Stimulated activated CD4-positive, alpha-beta T cell treated with anti-CD3 and anti-CD28 coated beads, Interleukin-2, amount 100 ng/mL, for 24 hours (primary cell): ENCODE results near the gene B4GALT5.
"Not testable (repeated sequence)": the region's sequence is repeated elsewhere in the genome, so short reads cannot be mapped to it uniquely, and the experiment has no call there.

Source experiments
- DNase-seq, 2 donors: peaks; one replicate each; pipeline ENCODE4 v3.0.0-alpha.2; 2020

The B4GALT5 gene

DNA sequence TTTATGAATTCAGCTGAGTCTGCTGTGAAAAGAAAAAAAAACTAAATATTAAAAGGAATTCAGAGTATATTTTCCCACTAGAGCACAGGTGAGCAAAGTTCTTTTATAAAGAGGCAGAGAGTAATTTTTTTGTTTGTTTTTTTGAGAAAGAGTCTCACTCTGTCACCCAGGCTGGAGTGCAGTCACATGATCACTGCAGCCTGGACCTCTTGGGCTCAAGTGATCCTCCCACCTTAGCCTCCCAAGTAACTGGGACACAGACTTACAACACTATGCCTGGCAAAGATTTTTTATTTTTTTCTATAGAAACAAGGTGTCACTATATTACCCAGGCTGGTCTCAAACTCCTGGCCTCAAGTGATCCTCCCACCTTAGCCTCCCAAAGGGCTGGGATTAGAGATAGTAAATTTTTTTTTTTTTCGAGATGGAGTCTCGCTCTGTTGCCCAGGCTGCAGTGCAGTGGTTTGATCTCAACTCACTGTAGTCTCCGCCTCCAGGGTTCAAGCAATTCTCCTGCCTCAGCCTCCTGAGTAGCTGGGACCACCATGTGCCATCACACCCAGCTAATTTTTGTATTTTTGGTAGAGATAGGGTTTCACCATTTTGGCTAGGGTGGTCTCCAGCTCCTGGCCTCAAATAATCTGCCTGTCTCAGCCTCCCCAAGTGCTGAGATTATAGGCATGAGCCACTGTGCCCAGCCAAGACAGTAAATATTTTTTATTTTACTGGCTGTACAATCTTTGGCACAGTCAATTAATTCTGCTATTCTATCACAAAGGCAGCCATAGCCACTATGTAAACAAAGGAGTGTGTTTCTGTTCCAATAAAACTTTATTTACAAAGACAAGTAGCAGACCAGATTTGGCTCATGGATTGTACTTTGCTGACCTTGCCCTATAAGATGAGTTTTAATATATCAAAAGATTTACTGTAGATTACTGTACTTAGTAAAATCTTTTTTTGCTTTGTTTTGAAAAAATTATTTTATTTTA lies 14.5 kb upstream of the B4GALT5 start:
- no peak for DNase-seq

DNA sequence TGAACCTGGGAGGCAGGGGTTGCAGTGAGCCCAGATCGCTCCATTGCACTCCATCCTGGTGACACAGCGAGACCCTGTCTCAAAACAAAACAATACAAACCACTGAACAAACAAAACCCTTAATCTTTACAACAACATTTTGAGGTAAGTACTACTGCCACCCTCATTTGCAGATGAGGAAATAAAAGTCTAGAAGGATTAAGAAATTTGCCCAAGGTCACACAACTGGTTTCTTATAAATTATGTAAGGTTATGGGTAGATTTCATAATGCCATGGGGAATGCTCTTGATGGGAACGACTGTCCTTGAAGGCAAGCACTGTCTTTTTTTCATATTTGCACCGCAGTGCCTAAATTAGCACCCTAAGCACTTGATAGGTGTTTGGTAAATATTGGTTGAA lies 13.8 kb upstream of the B4GALT5 start:
- DNase-seq = no peak

DNA sequence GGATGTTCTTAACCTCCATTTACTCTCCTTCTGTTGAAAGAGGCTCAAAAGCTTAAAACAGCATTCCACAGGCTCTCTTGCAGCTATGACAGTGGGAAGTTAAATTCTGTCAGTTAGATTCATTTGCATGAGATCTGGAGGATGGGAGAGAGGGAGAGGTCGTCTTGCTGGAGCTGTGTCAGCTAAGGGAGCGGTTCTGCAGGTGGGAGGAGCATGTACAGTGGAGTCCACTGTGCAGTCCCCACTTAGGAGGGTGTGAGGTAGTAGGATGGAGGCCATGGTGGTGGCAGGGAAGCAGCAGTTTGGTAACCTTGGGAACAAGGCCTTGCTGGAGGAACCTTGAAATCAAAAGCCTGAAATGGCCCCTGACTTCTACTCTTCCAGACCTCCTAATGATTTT lies 12.0 kb upstream of the B4GALT5 start:
- no peak for DNase-seq

DNA sequence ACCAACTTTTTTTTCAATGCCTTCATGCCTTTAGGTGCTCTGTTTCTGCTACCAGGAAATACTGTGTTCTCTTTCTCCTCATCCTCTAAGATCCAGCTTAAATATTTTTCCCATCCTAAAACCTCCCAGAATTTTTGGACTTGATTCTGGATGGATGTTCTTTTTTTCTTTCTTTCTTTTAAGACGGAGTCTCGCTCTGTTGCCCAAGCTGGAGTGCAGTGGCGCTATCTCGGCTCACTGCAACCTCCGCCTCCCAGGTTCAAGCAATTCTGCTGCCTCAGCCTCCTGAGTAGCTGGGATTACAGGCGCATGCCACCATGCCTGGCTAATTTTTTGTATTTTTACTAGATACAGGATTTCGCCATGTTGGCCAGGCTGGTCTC lies 11.5 kb upstream of the B4GALT5 start:
- DNase-seq = not testable (repeated sequence)

DNA sequence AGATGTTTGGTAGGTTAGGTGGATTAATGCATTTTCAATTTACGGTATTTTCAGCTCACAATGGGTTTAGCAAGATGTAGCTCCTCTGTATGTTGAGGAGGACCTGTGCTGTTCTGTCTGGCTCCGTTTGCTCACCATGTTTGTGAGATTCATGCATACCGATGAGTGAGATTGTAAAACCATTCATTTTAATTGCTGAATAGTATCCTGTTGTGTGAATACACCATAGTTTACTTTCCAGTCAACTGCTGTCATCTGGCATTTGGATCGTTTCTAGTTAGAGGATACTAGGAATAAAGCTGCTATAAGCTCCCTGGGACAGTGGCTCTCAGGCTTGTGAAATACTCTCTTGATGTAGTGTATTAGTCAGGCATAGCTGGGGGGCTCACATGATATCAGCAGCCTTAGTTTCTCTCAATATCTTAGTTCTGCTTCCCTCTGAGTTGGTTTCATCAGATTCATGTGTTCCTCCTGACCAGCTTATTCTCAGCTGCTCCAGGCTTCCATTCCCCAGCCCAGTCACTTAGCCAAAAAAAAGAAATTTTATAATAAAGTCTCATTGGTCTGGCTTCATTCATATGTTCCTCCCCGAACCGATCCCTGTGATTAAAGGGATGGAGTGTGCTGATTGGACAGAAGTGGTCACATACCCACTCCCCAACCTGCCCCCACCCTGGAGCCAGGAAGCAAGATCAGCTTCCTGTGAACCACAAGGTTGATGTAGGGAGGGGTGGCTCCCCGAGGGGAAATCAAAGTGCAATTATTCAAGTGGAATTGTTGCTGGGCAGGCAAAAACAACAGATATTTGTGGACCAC lies 10.9 kb upstream of the B4GALT5 start:
- no peak for DNase-seq

DNA sequence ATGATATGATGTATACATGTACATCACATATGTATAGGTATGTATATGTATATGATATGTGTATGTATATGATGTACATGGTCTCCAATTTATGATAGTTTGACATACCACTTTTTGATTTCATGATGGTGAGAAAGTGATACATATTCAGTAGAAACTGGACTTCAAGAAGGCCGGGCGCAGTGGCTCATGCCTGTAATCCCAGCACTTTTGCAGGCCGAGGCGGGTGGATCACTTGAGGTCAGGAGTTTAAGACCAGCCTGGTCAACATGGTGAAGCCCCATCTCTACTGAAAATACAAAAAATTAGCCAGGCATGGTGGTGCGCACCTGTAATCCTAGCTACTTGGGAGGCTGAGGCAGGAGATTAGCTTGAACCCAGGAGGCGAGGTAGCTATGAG lies 10.1 kb upstream of the B4GALT5 start:
- DNase-seq = not testable (repeated sequence)

DNA sequence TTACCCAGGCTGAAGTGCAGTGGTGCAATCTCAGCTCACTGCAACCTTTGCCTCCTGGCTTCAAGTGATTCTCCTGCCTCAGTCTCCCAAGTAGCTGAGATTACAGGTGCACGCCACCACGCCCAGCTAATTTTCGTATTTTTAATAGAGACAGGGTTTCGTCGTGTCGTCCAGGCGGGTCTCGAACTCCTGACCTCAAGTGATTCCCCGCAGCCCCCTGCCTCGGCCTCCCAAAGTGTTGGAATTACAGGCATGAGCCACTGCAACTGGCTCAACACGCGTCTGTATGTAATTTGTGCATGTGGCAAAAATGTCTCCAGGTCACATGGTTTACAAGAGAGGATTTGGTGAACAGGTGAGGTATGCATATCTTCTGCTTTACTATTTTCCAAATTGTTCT lies 7.6 kb upstream of the B4GALT5 start:
- not testable (repeated sequence) for DNase-seq

DNA sequence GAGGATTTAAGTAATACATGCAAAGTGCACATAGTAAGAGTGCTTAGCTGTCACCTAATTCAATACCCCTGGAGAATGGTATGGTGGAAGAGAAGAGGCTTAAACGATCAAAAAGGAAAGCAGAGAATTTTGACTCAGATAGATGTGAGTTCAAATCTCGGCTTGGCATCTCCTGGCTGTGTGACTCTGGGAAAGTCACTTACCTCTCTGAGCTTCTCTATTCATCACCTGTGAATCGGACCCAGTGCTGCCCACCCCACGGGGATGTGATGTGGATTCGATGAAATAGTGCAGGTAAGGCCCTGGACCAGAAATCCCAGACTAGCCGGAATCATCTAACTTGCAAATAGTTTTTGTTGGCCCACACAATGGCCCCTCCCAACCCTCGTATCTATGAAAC lies 1.8 kb upstream of the B4GALT5 start:
- DNase-seq = no peak

DNA sequence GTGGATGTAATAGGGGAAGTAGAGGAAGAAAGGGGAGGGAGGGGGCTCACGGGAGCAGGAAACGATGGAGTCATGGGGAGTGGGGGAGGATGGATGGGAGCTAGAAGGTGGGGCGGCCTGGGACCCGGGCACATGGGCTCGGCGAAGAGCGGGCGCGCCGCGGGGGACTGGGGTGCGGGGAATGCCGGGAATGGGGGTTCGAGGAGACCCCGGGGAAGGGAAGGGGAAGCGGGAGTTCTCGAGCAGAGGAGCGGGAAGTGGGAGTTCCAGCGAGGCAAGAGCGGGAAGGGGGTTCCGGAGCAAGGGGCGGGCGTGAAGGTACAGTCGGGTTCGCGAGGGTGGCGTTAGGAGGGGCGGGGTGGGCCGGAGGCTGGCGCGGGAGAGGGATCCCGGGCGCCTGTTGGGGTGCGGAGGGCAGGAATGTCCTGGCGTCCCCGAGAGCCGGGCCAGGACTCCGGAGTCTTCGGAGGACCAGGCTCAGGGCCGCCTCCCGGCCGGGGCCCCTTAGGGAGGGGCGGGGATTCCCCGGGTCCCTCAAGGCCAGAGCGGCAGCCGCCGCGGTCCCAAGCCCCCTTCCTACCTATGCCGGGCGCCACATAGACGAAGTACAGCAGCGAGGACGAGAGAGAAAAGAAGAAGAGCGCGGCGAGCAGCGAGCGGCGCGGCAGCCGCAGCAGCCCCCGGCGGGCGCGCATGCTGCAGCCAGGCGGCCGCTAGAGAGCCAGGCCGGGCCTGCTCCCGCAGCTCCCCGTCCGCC lies 504 bp downstream of the B4GALT5 start:
- peak; percentile 43 to 46 for DNase-seq

DNA sequence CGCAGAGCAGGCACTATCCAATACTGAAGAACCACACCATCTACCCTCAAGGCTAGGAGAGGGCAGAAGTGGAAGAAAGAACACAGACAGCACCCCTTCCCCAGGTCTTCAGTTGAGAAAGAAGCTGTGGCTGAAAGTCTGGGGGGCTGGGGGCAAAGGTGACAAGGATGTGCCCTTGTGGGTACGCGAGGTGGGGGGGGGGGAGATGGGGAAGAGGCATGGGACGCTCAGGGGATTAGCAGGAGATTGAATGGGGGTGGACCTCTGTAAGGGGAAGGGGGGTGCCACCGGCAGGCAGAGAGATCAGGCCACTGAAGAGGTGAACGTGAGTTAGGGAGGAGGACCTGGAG lies 1.1 kb downstream of the B4GALT5 start:
- no peak for DNase-seq

DNA sequence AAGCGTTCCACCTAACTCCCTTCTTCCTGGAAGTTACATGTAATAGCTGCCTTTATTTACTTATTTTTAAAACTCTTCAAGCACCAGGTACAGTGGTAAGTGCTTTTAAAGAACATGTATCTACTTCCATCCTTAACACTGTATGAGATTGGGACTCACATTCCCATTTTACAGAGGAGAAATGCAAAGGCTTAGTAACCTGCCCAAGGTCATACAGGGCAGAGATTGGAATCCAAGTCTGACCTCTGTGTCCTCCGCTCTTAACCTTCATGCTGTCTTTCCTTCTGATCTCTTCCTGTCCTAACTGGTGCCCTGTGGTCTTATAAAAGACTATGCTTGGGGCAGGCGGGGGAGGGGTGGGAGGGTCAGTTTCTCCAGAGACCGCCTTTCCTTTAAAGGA lies 1.6 kb downstream of the B4GALT5 start:
- DNase-seq = no peak

DNA sequence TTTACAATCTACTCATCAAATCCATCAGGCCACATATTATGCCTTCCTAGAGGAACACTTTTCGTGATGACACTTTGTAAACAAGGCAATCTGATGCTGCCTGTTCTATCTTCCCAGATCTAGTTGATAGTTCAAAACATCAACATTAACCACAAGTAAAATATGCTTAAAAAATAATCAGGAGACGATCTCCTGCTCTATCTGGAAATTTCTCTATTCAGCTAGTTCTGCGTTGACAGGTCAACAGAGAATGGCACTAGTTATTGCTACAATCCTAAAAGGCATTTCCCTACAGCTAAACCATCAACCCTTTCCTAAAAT lies 2.1 kb downstream of the B4GALT5 start:
- no peak for DNase-seq

DNA sequence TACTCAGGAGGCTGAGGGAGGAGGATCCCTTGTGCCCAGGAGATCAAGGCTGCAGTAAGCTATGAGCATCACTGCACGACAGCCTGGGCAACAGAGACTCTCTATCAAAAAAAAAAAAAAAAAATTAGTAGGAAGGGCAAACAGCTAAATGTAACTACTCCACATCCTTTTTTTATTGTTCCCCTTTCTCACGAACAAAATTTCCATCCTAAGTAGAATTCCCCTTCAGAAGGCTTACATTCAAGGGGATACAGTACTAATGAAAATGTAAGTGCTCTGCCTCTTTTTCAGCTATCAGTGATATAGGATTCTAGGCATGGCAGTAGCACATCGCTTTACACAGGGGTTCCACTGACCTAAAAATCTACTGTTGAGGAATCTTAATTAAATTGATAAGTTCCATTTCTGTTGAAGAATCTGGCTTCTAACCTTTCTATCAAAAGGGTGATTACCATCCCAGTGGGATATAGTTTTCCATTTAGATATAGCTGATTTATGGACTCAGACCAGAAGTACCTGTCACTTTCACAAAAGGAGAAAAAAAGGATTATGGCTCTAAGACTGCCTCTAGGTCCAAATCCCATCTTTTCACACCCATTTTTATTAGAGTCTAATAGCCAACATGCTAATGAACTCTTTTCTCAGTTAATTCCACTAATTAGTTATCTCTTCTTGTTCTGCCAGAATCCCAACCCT lies 2.6 kb downstream of the B4GALT5 start:
- no peak for DNase-seq

DNA sequence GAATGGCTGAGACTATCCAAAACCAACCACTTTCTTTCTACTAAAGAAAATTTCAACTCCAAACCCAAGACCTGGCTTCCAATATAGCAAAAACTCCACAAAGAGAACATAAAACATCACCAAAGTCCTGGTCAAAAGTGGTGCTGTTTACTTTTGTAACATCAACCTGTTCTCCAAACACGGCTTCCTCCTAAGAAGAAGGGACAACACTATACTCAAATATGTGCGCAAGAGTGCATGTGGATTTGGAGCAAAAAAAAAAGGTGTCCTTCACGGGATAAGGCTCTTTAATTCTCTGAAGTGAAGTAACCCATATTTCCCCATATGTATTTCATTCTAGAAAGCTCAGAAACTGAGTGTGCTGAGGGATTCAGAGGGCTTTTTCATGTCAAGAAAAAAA lies 6.6 kb downstream of the B4GALT5 start:
- no peak for DNase-seq

DNA sequence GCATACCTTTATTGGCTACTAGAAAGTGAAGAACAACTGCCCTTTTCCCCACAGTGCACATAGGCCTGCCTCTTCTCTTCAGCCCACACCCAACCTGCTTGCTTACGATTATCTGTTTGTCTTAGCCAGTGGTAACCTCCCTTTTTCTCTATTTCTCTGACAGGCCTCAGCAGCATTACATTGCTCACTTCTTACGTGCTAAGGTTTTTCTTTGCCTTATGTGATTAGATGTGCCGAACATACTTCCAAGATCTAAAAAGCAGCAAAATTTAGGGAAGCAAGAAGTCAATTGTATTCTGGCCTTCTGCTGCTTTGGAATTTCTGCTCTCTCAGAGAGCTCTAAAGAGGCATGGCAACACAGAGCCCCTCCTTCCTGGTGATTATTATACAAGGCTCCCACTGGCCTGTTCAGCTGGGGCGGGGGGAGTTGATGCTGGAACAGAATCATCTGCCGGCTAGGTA lies 7.0 kb downstream of the B4GALT5 start:
- no peak for DNase-seq

DNA sequence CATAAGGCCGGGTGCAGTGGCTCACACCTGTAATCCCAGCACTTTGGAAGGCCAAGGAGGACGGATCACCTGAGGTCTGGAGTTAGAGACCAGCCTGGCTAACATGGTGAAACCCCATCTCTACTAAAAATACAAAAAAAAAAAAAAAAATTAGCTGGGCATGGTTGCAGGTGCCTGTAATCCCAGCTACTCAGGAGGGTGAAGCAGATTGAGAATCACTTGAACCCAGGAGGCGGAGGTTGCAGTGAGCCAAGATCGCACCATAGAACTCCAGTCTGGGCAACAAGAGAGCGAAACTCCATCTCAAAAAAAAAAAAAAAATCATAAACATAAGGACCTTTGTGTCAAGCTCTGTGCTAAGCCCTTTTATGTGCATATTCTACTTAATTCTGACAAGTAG lies 7.8 kb downstream of the B4GALT5 start:
- not testable (repeated sequence) for DNase-seq

DNA sequence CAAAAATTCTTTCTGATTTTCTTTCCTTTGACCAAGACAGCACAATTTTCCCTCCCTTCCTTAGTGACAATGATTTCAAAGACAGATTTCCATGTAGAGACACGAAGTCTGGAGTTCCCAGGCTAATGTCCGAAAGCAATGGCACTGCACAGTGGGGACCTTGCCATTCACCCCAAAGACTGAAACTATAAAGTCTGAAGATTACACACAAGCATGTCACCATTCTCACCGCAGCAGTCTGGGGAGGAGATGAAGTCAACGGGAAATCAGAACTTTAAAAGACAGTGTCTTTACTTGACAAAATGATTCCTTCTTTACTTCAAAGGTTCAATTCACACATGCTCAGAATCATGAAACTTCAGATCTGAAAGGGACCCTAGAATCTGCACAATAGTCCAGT lies 8.3 kb downstream of the B4GALT5 start:
- no peak for DNase-seq

DNA sequence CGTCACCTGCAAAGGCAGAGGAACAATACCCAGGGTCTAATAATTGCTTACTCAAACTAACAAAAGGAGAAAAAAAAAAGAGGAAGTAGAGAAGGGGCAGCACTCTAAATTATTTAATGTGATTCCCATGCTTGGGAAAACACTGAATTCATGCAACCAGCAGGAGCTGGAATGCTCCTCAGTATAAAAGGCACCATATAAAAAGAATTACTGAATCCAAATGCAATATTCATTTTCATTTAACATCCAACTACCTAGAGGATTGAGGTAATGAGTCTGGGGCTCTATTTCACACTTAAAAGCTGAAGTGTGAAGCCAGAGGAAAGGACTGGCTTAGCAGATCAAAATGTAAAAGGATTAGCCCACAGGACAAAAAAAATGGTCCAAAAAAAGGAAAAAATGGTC lies 8.7 kb downstream of the B4GALT5 start:
- no peak for DNase-seq

DNA sequence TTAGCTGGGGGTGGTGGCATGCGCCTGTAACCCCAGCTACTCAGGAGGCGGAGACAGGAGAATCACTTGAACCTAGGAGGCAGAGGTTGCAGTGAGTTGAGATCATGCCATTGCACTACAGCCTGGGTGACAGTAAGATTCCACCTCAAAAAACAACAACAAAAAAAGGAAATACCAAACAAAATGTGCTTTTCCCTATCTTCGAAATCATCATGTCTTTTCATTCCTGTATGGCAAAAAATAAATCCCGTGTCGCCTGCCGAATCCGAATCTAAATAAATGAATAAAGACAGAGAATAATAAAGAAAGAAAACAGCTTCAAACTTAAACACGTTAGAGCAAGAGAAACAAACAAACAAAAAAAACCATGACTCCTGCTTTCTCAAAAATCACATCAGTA lies 11.8 kb downstream of the B4GALT5 start:
- no peak for DNase-seq

DNA sequence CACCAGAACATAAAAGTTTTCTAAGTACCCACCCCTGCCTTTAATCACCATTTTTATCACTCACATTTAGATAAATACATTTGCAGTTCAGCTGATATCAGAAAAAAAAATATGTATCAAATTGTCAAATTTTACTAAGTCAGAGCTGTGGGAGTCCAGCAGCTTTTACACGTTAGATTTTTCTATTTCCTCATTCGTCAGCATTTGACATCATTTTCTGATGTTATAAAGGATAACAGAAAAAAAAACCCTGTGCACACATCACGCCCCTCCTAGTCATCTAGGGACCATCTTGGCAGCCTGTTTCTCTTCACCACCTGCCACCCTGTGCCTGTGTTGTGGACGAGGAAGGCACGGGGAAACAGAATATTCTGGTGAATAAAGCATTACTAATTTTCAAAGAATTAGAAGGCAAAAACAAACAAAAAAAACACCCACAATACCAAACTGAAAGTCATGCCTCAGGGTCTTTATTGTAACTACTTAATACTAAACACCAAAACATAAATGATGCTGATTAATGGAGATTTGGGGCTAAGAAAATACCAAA lies 12.4 kb downstream of the B4GALT5 start:
- peak in 1 of 2 donors; percentile 42 for DNase-seq

DNA sequence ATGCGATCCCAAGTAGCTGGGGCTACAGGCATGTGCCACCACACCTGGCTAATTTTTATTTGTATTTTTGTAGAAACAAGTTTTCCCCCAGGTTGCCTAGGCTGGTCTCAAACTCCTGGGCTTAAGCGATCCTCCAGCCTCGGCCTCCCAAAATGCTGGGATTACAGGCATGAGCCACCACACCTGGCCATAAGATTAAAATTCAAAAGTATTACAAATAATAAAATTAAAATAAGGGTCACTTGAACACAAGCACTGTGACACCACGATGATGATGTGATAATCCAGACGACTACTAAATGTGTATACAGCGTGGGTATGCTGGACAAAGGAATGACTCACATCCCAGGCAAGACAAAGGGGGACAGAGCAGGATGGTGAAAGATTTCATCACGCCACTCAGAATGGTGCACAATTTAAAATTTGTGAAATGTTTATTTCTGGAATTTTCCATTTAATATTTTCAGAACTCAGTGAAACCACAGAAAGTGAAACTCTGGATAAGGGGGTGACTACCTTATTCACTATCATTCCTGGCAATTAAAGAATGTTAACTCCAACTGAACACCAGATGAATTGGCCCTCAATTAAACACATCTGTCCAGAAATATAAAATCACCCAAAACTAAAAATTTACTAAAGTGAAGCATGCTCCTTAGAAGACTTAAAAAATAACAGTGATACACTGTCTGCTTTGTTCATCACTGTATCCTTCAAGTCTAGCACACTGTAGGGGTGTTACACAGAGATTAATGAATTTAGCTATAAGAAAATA lies 13.1 kb downstream of the B4GALT5 start:
- no peak for DNase-seq
